Measurements from ENCODE around the gene REN. TPM values are rescaled to one million over a fixed set of nuclear protein-coding genes. Genes with fewer than 3 reads are reported as not detected.

Gene REN
- total RNA-seq, 1 donor from 2014 or later: not detected

GRCh38 chr1:204149107-204149506, 17.0 kb downstream of the REN start:
- no peak overlapping the region for H3K9ac ChIP-seq (ENCODE audit: low read length)
- H3K79me2 ChIP-seq (ENCODE audit: insufficient read depth, low read length): no peaks in the 10 kb centered on the region
- H3K27me3 Mint-ChIP-seq (ENCODE audit: low read depth, unreplicated experiment): peaks cover 15% of the 10 kb centered on the region
- H3K4me2 ChIP-seq (ENCODE audit: low read length): no peak overlapping the region
- H3K27ac Mint-ChIP-seq (ENCODE audit: unreplicated experiment): no peak overlapping the region
- no peak for FAIRE-seq
- H3K27ac ChIP-seq (ENCODE audit: low read depth, low read length): no peak overlapping the region
- peaks cover 7% of the 10 kb centered on the region for H3K36me3 Mint-ChIP-seq (ENCODE audit: low read depth, unreplicated experiment)
- H3K9me3 ChIP-seq (ENCODE audit: insufficient read depth, low read depth, low read length): no peaks in the 10 kb centered on the region
- H3K4me3 Mint-ChIP-seq (ENCODE audit: unreplicated experiment): no peak overlapping the region
- H3K4me3 ChIP-seq (ENCODE audit: insufficient read depth, low read depth, low read length): no peak overlapping the region
- DNase-seq (ENCODE audit: low read depth): no peak
- H3K4me1 Mint-ChIP-seq (ENCODE audit: low read depth, unreplicated experiment): no peaks in the 10 kb centered on the region
- peaks cover 6% of the 10 kb centered on the region for H3K9me3 Mint-ChIP-seq (ENCODE audit: unreplicated experiment)
- TF ChIP-seq EZH2 (IDR thresholded peaks at IDR 0.05; ENCODE audit: insufficient read depth, low read length): no peak
- TF ChIP-seq, protein P1, sequence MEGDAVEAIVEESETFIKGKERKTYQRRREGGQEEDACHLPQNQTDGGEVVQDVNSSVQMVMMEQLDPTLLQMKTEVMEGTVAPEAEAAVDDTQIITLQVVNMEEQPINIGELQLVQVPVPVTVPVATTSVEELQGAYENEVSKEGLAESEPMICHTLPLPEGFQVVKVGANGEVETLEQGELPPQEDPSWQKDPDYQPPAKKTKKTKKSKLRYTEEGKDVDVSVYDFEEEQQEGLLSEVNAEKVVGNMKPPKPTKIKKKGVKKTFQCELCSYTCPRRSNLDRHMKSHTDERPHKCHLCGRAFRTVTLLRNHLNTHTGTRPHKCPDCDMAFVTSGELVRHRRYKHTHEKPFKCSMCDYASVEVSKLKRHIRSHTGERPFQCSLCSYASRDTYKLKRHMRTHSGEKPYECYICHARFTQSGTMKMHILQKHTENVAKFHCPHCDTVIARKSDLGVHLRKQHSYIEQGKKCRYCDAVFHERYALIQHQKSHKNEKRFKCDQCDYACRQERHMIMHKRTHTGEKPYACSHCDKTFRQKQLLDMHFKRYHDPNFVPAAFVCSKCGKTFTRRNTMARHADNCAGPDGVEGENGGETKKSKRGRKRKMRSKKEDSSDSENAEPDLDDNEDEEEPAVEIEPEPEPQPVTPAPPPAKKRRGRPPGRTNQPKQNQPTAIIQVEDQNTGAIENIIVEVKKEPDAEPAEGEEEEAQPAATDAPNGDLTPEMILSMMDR (IDR thresholded peaks at IDR 0.05; ENCODE audit: insufficient read depth, low read depth, low read length): no peak
- H3K27me3 ChIP-seq (ENCODE audit: insufficient read depth, low read length): no peaks in the 10 kb centered on the region
- H3K4me1 ChIP-seq (ENCODE audit: insufficient read depth, low read length): peaks cover 7% of the 10 kb centered on the region
- no peaks in the 10 kb centered on the region for H4K20me1 ChIP-seq (ENCODE audit: insufficient read depth, low read length)
- H2AFZ ChIP-seq (ENCODE audit: low read depth, low read length): no peak overlapping the region
- no peaks in the 10 kb centered on the region for H3K36me3 ChIP-seq (ENCODE audit: insufficient read depth, low read length)

DNA sequence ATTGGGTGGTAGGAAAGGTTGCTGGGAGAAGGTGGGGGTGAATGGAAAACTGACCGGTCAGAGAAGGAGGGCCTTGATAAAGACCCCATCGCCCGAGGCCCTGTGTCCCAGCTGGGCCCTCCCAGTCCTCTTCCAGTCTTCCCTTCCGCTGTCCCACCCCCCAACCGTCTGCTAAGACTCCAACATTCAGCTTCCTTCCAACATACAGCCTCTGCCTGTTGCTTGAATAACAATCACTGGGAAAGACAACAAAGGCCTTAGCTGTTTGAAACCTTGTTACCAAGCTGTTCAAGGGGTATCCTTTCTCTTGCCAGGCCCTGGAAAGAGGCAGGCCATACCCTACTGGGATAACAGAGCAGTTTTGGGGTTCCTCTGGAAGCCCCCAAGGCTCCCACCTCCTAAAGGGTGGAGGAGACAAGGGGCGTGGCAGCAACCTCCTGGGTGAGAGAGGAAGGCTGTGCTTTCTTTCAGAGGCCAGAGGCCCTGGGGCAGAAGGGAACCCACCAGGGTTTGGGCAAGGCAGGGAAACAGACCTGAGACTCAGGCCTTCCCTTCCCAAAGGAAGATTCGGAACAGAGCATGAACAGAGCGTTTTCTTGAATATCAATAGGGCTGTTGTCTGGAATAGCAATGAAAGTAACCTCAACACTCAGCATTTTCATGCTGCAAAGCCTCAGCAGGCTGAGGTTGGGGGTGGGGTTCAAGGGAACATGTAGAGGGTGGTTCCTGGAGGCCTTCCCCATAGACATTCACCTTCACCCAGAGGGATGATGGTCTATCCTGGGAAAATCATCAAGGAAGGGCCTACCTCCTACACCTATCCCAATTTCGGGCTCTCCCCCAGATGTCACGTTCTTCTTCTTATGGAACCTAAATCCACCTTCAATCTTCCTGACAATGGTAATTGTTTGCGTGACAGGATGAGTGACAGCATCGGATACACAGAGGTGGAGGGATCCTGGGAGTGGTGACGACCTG, 18.4 kb downstream of the REN start:
- no peak for FAIRE-seq
- H3K9ac ChIP-seq (ENCODE audit: low read length): no peak overlapping the region
- no peak overlapping the region for H2AFZ ChIP-seq (ENCODE audit: low read depth, low read length)
- H3K4me3 ChIP-seq (ENCODE audit: insufficient read depth, low read depth, low read length): no peak overlapping the region
- H3K4me2 ChIP-seq (ENCODE audit: low read length): no peak overlapping the region
- no peaks in the 10 kb centered on the region for H3K79me2 ChIP-seq (ENCODE audit: insufficient read depth, low read length)
- no peak for DNase-seq (ENCODE audit: low read depth)
- no peak for TF ChIP-seq EZH2 (IDR thresholded peaks at IDR 0.05; ENCODE audit: insufficient read depth, low read length)
- TF ChIP-seq, protein P1 (IDR thresholded peaks at IDR 0.05; ENCODE audit: insufficient read depth, low read depth, low read length): no peak
- H3K27ac ChIP-seq (ENCODE audit: low read depth, low read length): no peak overlapping the region
- no peaks in the 10 kb centered on the region for H3K36me3 ChIP-seq (ENCODE audit: insufficient read depth, low read length)
- peaks cover 7% of the 10 kb centered on the region for H3K36me3 Mint-ChIP-seq (ENCODE audit: low read depth, unreplicated experiment)
- peaks cover 7% of the 10 kb centered on the region for H3K4me1 ChIP-seq (ENCODE audit: insufficient read depth, low read length)
- H3K9me3 Mint-ChIP-seq (ENCODE audit: unreplicated experiment): peaks cover 6% of the 10 kb centered on the region
- no peaks in the 10 kb centered on the region for H4K20me1 ChIP-seq (ENCODE audit: insufficient read depth, low read length)
- H3K4me3 Mint-ChIP-seq (ENCODE audit: unreplicated experiment): no peak overlapping the region
- H3K27ac Mint-ChIP-seq (ENCODE audit: unreplicated experiment): no peak overlapping the region
- H3K27me3 ChIP-seq (ENCODE audit: insufficient read depth, low read length): no peaks in the 10 kb centered on the region
- H3K27me3 Mint-ChIP-seq (ENCODE audit: low read depth, unreplicated experiment): peaks cover 9% of the 10 kb centered on the region
- no peaks in the 10 kb centered on the region for H3K9me3 ChIP-seq (ENCODE audit: insufficient read depth, low read depth, low read length)
- H3K4me1 Mint-ChIP-seq (ENCODE audit: low read depth, unreplicated experiment): no peaks in the 10 kb centered on the region

GRCh38 chr1:204146965-204147364, 19.2 kb downstream of the REN start:
- H3K4me1 Mint-ChIP-seq (ENCODE audit: low read depth, unreplicated experiment): no peaks in the 10 kb centered on the region
- no peak for FAIRE-seq
- H3K4me3 Mint-ChIP-seq (ENCODE audit: unreplicated experiment): no peak overlapping the region
- H3K27me3 Mint-ChIP-seq (ENCODE audit: low read depth, unreplicated experiment): peaks cover 14% of the 10 kb centered on the region
- Histone ChIP-seq H2AFZ (ENCODE audit: low read depth, low read length) (no peak overlapping the region), H4K20me1 (ENCODE audit: insufficient read depth, low read length) (no peaks in the 10 kb centered on the region), H3K27me3 (ENCODE audit: insufficient read depth, low read length) (no peaks in the 10 kb centered on the region), H3K9ac (ENCODE audit: low read length) (no peak overlapping the region), H3K4me3 (ENCODE audit: insufficient read depth, low read depth, low read length) (no peak overlapping the region), H3K79me2 (ENCODE audit: insufficient read depth, low read length) (no peaks in the 10 kb centered on the region), H3K4me1 (ENCODE audit: insufficient read depth, low read length) (peaks cover 3% of the 10 kb centered on the region), H3K27ac (ENCODE audit: low read depth, low read length) (no peak overlapping the region), H3K4me2 (ENCODE audit: low read length) (no peak overlapping the region), H3K36me3 (ENCODE audit: insufficient read depth, low read length) (no peaks in the 10 kb centered on the region), H3K9me3 (ENCODE audit: insufficient read depth, low read depth, low read length) (no peaks in the 10 kb centered on the region)
- DNase-seq (ENCODE audit: low read depth): no peak
- H3K27ac Mint-ChIP-seq (ENCODE audit: unreplicated experiment): no peak overlapping the region
- H3K36me3 Mint-ChIP-seq (ENCODE audit: low read depth, unreplicated experiment): peaks cover 9% of the 10 kb centered on the region
- TF ChIP-seq, protein P1 (IDR thresholded peaks at IDR 0.05; ENCODE audit: insufficient read depth, low read depth, low read length): no peak
- TF ChIP-seq EZH2 (IDR thresholded peaks at IDR 0.05; ENCODE audit: insufficient read depth, low read length): no peak
- H3K9me3 Mint-ChIP-seq (ENCODE audit: unreplicated experiment): peaks cover 6% of the 10 kb centered on the region
